Superior temporal gyrus (tissue), 1 donor: ENCODE data around the gene NOS1AP.
A peak's percentile ranks its signal among the peaks of the same experiment; 100 is the strongest.

Source experiments
- DNase-seq: peaks from one replicate; pipeline ENCODE4 v3.0.0-alpha.2; 2016; ENCODE audit errors: extremely low spot score

NOS1AP gene

DNA sequence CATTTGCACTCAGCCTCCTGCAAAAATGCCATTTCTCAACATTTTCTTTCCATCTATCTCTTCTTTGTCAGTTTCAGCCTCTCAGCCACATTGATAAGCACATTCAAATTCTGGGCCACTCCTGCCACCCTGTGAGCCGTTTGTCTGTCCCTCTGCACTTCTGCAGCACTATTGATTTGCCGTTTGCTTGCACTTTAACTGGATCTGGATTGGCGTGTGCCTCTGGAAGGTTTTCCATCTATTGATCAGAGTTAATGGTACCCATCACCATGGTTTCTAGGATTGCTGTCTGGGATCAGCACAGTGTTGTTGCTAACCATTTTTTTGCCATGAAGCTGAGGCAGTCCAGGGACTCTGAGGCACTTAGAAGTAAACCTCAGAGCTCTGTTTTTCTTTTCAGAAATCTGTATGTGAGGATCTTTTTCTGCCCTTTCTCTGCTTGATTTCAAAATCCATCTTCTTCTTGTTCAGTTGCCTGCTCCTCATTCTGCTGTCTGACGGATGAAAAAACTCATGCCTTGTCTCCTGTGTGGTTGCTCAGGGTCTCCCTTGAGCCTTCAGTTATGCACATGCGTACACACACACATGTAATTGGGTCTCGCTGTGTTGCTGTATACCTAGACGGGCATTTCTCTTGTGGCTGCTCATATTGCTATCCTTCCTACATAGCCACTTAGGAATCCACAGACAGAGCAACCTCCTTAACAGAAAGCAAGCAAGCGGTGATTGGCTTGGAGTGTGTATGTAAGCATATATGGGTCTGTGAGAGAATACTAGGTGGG lies 67.9 kb downstream of the NOS1AP start:
- DNase-seq: no peak

DNA sequence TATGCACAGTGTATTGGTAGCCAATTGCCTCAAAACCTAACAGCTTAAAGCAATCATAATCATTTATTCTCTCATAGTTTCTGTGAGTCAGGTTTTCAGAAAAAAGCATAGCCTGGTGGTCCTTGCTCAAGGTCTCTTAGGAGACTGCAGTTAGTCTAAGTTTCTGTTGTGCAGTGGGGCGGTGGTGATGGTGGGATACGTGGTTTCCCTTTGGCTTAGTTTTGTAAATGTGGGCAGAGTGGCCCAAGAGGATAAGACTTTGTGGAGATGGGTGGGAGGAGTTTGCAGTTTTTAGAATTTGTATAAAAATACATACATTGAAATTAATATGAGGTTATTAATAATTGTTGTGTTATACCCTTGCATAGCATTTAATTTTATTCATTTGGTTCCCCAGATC lies 68.6 kb downstream of the NOS1AP start:
- no peak for DNase-seq

DNA sequence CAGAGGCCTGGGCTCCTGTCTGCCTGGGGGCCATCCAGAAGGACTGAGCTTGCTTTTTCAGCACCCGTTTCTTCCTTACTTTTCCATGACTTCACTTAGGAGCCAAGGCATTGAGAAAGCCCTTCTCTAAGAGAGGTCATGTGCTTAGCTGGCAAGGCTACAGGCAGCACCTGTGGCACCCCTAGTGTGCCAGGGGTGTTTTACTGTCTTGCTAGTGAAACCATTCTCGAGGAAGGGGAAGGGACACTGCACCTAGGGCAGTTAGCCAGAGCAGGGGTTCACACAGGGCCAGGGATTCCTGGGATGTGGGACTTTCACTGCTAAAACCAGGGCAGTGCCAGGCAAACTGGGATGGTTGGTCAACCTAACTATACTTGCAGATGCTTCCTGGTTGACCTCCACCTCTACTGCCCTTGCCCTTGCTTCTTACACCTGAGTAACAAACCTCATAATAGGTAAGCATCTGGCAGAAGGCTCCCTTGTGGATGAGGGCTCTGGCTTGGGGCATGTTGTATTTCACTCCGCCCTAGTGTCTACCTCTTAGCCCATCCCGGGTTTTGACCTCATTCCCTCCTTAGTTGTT lies 69.2 kb downstream of the NOS1AP start:
- no peak for DNase-seq

DNA sequence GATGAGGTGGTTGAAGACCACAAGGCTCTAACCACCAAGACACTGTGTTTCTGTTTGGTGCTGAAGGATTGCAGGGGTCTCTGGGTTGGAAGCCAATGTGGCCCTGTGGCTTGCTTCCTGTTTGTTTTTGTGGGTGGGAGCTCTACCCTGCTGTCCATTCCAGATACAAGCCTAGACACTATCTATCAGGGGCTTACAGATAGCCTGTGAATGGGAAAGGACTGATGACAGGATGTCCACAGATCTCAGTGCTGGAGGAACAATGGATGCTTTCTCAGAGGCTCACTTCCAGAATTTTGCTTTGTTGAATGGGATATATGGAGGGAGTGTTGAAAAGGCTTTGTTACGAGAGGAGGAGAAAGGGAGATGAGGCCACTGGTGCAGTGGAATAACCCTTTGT lies 69.7 kb downstream of the NOS1AP start:
- DNase-seq: peak; percentile 71

DNA sequence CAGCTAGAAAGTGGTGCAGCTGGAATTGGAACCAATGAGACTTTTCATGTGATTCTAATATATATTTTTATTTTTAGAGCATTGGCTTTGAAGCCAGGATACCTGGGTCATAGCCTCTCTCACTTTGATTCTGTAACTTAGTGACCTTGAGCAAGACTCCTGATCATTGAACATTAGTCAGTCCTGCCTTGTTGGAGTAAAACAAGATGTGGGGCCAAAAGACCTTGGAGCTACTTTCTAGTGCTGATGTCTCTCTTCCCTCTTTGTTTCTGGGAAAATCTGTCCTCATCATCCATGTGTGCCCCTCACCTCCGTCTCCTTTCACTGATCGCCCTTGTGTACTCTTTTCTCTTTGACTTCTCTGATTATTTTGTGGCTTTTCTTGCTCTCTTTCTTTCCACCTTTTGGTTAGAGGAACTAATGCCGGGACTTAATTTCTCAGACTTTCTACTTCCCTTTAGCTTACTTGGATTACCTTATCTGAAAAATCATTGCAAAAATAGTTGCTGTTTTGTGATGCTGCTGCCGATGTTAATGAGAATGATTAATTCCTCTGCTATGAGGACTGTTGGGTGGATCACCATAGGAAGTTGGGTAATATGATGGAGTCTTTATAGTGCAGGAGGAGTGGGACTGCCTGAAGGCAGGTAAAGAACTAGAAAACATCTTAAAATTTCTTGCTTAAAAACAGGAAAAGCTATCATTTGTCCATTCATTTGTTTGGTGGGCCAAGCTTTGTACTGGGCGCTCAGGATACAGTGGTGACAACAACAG lies 72.0 kb downstream of the NOS1AP start:
- no peak for DNase-seq

DNA sequence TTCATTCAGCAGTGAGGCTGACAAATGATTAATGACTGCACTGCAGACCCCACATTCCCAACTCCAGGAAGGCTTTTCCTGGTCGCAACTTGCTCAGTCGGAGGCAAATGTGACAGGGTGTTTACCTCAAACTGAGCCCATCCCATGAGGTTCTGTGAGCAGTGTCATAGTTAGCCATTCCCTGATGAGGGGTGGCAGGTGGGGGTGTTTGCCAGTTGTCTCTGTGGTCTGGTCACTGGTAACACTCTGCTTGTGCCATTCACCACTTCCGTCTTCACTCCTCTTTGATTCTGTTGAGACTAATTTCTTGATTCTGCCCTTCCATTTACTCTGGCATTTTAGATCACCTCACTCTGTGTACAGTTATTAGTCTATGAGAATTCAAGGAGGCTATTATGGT lies 73.5 kb downstream of the NOS1AP start:
- DNase-seq: no peak

DNA sequence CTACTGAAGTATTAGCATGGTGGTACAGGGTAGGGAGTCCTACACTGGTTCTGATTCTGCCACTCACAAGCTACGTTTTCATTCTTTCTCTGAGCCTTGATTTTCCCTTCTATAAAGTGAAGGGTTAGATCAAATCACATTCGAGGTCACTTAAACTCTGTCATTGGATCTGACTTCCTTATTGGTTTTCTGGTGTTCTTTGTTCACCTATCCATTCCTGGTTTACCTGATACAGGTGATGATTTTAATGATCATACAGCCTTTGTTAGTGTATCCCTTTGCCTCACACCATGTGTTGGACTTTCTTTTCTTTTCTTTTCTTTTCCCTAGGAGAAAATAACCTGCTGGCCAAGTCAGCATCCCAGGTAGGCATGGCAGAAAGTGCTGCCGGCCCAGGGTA lies 74.8 kb downstream of the NOS1AP start:
- no peak for DNase-seq

DNA sequence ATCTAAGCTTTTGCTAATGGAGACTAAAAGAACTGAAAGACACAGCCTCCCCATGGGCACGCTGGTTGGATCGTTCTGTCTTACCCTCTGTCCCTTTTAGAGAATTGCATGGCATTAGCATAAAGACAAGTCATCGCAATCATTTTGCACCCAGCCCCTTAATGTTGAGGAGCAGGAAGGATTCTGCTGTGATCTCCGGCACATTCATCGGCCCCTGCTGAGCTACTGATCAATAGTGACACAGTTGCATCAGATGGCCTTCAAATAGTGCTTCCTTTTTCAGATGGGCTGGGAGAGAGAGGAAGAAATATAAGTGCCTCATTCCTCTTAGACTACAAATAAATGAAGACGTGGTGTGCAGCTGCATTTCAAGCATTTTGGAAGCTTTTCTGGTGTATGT lies 75.4 kb downstream of the NOS1AP start:
- DNase-seq: no peak

DNA sequence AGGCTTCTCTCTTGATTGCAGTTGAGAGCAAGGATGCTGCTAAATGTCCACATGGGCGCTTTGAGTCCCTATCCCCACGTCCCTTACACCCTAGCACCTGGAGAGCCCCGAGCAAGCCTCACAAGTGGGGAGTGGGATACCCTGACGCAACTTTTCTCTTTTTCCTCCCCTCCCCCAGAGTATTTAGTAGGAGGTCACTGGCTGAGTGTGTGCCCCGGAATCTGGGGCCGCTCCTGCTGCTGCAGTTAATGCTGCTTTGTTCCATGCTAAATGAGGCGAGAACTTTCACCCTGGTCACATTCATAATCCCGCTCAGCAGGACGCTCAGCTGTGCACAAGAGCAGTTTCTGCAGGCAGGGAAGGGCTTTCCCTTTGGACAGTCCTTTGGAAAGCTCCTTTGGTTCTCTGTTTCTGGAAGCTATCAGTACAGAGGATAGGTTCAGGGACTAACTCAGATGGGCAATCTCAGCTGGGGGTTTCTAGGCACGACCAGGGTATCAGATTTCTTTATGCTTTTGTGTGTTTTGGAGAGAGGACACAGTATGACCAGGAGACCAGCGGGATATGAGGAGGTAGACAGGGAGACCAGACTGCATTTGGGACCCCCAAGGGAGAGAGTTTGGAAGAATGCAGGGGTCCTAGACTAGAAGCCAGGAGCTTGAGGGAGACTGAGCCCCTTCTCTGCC lies 75.9 kb downstream of the NOS1AP start:
- DNase-seq: peak; percentile 50

DNA sequence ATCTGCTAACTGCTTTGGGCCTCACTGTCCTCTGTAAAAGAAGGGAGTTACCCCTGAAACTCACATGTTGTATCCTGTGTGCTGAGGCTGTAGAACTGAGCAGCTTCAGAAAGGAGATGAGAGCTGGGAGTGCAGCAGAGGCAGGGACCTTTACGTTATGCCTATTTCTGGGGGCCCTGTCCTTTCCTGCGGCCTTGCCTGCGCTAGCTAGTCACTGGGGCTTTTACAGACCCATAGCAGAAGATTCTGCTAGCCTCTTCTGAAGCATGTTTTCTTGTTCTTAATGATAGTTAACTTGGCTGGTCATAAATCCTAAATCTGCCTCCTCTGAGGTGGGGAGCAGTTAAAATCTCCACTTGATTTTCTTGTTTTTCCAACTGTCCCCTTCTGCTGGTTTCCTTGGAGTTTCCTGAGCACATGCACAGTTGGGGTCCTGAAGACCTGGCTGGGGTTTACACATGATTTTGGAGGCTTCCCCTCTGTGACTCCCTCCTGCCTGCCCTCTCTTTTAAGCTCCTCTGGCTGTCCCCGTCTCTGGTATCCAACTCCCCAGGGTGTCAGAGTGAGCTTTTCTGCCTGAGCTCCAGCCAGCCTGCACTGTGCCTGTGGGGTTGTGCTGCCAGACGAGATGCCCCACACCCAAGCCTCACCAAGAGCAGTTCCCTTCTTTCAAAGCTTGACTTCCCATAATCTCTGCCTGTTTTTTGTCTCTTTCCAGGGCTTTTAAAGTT lies 76.6 kb downstream of the NOS1AP start:
- DNase-seq: no peak

DNA sequence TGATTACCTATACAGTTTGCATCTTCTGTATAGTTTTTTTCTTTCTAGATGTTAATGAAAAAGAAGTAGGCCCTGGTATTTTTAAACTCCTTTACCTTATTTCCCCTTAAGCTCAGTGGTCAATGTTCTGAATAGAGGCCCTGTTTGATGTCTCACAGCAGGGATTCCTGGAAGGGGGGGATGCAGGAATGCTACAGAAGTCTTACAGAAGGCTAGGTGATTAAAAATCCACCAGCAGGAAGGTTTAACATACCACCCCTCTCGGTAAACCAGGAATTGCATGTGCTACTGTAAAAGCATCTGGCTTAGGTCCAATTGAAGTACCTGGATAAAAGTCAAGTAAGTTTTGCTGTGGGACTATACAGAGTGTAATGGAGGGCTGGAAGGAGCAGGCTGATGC lies 78.3 kb downstream of the NOS1AP start:
- no peak for DNase-seq

DNA sequence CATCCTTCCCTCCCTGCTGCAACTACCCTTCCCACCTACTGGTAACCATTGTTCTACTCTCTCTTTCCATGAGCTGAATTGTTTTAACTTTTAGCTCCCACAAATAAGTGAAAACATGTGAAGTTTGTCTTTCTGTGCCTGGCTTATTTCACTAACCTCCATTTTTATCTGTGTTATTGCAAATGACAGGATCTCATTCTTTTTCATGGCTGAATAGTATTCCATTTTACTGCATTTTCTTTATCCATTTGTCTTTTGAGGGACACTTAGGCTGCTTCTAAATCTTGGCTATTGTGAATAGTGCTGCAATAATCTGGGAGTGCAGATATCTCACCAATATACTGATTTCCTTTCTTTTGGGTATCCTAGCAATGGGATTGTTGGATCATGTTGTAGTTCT lies 80.6 kb downstream of the NOS1AP start:
- no peak for DNase-seq

DNA sequence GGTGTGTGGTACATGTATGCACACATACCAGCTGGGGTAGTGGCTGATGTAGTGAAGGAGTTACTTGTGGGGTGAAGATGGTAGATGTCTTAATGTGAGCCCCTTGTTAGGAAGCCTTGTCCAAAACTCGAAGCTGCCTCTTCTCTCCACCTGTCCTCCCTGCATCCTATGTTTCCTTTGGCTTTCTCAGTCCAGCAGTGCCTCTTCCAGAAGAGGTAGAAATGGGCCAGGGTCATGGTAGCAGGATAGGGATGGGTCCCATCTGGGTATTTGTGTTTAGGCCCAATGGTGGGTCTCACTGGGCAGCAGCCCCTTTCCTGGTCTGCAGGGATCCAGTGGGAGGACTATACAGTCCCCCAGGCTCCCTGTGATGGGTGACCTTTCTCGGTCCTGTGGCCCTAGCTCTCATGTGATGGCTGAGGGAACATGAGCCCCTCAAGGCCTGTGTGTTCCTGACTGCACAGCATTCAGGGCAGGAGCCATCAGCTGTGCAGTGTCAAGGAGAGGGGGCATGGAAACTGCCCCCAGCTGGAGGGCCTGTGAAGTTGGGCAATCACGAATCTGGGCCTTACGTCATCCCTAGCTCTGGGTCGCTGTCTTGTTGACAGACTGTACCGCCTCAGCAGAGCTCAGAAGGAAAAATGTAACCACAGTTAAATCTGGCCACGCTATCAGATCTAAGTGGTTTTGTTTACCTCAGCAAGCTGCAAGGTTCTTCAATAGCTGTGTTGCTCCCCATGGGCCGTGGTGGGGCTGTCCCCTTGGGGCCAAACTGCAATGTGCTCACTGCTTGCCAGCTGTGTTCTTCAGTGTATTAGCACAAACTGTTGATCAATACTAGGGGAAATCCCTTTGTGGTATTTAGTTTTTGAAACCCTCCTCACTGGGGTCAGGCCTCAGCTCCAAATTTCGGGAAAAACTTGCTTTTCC lies 82.7 kb downstream of the NOS1AP start:
- no peak for DNase-seq

DNA sequence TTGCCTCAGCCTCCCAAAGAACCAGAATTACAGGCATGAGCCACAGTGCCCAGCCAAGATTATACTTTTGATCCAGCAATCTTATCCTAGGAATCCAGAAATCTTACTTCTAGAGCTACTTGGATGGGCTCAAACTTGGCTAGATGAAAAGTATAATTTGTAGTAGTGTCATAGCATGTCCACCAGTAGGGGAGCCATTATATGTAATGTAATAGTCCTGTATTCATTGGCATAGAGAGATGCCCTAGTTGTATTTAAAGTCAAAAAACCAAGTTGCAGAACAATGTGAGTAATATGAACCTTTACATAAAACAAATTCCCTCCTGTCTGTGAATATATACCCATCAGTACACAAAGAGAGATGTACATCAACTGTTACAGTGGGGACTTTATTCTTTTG lies 83.9 kb downstream of the NOS1AP start:
- DNase-seq: no peak

DNA sequence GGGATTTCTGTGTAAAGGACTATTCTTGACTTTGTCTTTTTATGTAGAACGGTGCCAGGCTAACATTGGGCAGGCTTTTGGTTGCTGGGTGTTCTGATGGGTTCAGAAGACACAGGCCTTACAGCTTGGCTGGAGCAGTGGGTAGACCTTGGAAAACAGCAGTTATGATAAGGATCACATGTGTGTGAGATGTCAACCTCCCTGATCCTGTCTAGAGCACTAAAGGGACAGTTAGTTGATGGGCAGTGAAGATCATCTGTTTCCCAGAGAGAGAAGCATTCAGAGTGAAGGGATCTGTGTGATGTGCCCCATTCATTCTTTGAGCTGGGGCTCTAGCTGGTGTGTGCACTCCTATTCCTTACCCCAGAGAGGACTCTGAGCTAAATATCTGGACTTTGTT lies 88.0 kb downstream of the NOS1AP start:
- DNase-seq: no peak

DNA sequence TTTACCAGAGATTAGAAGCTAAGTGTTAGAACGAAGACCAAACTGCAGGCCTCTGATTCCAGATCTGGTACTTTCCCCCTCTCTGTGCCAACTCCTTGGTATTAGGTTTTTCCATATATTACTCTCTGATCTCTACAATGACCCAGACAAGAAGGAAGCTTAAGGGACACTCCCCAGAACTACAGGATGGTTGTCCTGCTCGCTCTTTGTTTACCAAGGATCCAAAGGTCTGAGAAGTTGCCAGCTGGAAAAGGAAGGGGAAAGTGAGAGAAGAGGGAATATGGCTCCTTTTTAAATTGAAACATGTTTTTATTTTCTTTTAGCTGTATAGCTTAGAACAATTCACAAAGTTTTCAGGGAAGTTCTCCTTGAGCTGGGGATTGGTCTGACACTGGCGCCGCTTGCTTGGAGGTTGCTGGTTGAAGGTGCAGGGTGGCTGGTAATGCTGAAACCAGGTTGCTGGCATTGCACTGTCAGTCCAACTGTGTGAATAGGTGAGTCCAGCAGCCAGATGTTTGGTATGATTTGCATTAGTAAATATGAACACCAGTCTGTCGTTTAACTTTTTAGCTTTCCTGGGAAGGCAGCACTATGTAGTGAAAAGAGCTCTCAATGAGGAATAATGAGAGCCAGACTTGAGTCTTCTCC lies 89.3 kb downstream of the NOS1AP start:
- DNase-seq: no peak

DNA sequence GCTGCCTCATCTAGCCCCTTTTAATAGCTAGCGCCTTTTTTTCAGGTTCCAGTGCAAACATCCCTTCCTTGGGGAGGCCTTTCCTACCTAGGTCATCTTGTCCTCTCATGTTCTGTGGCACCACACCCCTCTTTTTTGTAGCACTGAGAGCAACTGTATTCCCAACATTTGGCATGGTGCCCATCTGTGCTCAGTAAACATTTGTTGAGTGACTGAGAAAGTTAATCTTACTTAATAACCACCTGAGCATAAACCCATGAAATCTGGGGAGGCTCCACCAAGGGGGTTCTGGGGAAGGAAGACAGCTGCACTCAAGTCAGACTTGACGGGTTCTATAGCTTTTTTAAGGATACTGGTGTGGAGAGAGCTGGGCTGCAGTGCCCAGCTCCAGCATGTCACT lies 90.0 kb downstream of the NOS1AP start:
- DNase-seq: no peak

DNA sequence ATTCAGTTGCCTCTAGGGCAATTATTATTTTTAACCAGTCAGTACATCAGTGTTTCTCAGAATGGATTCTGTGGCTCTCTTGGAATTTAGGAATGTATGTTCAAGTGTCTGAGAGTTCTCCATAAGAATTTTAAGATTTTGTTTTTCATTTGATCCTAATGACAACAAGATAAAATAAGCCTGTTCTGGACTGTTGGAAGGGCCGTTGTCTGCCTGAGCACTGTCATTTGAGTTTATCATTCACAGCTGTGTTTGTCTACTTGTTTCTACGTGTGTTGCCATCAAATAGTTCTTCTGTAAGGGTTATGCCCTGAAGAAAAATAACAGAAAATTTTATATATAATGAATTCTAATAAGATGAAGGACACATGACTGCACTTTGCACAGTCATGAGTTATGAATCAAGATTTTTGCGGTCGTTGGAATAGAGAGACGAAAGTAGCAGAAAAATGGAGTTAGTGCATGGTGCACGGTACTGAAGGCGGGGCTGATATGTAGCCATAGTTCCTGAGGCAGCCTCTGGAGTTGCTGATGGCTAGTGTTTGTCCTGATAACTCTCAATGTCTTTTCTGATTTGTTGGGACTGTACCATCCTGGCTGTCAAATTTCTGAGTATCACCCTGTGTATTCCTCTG lies 92.5 kb downstream of the NOS1AP start:
- no peak for DNase-seq

DNA sequence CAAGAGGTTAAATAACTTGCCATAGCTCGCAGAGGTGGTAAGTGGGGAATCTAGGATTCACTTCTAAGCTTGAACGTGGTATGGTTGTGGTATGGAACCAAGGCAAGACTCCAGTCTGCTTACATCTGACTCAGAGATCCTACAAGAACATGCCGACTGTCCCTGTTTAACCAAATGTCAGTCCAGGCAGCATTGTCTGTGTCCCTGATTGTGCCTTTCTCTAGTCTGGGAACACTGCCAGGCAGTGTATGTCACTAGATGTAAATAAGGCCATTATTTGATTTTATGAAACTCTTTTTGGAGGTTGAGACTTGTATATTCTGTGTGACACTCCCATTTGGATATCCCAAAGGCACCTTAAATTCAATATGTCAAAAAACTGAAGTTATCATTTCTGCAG lies 96.0 kb downstream of the NOS1AP start:
- DNase-seq: peak; percentile 68
